HL-60 (cell line): ENCODE results near the gene ATP13A3.

Experiments used
- GABPA ChIP-seq: IDR thresholded peaks from 2 replicates; pipeline ENCODE4 v1.6.1; 2012; ENCODE audit warnings: low read depth
- POLR2AphosphoS5 ChIP-seq: IDR thresholded peaks from 2 replicates; pipeline ENCODE4 v1.6.1; 2012; ENCODE audit warnings: low read depth
- SPI1 ChIP-seq: IDR thresholded peaks from 2 replicates; pipeline ENCODE4 v1.6.1; 2012; ENCODE audit warnings: low read depth, mild to moderate bottlenecking, borderline replicate concordance
- TF ChIP-seq, protein P1 (sequence below): IDR thresholded peaks from one replicate; pipeline ENCODE4 v1.5.1; 2011; ENCODE audit warnings: low read length, control low read depth, inconsistent platforms; ENCODE audit not compliant: insufficient read depth
- TF ChIP-seq, protein P2 (sequence below): IDR thresholded peaks from 2 replicates; pipeline ENCODE4 v1.6.1; 2012; ENCODE audit warnings: low read depth; ENCODE audit not compliant: insufficient replicate concordance

DNA sequence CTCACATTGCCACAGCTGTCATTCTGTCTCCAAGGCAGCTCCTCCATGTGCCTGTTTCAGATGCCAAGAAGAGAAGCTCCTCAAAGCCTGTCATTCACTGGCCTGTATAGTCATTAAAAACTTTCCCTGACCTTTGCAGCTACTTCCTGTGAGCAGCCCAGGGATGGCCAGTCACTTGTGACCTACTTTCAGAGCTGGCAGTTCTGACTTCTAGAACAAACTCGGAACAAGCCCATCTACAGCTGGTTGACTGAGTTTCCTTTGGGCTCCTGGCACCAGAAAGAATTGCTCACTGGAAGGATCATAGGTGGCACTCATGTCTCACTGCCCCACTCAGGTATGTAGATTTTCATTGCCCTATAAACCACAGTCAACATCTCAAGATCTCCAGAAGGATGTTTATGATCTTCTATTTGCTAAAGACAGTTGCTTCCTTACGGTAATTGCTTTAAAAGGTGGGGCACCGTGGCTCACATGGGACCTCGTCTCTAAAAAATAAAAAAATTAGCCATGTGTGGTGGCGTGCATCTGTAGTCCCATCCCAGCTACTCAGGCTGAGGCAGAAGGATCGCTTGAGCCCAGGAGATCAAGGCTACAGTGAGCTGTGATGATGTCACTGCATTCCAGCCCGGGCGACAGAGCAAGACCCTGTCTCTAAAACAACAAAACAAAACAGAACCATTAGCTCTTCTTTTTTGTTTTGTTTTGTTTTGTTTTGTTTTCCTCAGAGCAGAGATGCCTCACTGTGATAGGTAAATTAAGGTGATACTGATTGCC lies 11.2 kb upstream of the ATP13A3 start:
- TF ChIP-seq, protein P1, sequence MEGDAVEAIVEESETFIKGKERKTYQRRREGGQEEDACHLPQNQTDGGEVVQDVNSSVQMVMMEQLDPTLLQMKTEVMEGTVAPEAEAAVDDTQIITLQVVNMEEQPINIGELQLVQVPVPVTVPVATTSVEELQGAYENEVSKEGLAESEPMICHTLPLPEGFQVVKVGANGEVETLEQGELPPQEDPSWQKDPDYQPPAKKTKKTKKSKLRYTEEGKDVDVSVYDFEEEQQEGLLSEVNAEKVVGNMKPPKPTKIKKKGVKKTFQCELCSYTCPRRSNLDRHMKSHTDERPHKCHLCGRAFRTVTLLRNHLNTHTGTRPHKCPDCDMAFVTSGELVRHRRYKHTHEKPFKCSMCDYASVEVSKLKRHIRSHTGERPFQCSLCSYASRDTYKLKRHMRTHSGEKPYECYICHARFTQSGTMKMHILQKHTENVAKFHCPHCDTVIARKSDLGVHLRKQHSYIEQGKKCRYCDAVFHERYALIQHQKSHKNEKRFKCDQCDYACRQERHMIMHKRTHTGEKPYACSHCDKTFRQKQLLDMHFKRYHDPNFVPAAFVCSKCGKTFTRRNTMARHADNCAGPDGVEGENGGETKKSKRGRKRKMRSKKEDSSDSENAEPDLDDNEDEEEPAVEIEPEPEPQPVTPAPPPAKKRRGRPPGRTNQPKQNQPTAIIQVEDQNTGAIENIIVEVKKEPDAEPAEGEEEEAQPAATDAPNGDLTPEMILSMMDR = no peak
- no peak for TF ChIP-seq POLR2AphosphoS5
- TF ChIP-seq, protein P2, sequence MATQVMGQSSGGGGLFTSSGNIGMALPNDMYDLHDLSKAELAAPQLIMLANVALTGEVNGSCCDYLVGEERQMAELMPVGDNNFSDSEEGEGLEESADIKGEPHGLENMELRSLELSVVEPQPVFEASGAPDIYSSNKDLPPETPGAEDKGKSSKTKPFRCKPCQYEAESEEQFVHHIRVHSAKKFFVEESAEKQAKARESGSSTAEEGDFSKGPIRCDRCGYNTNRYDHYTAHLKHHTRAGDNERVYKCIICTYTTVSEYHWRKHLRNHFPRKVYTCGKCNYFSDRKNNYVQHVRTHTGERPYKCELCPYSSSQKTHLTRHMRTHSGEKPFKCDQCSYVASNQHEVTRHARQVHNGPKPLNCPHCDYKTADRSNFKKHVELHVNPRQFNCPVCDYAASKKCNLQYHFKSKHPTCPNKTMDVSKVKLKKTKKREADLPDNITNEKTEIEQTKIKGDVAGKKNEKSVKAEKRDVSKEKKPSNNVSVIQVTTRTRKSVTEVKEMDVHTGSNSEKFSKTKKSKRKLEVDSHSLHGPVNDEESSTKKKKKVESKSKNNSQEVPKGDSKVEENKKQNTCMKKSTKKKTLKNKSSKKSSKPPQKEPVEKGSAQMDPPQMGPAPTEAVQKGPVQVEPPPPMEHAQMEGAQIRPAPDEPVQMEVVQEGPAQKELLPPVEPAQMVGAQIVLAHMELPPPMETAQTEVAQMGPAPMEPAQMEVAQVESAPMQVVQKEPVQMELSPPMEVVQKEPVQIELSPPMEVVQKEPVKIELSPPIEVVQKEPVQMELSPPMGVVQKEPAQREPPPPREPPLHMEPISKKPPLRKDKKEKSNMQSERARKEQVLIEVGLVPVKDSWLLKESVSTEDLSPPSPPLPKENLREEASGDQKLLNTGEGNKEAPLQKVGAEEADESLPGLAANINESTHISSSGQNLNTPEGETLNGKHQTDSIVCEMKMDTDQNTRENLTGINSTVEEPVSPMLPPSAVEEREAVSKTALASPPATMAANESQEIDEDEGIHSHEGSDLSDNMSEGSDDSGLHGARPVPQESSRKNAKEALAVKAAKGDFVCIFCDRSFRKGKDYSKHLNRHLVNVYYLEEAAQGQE = no peak
- no peak for TF ChIP-seq GABPA
- TF ChIP-seq SPI1 = no peak
